Liver (tissue), 9 donors: ENCODE measurements around the gene PRIM2. TPM values are rescaled to one million over a fixed set of nuclear protein-coding genes. Genes with fewer than 3 reads are reported as not detected.

Source experiments
- DNase-seq: peaks from one replicate; pipeline ENCODE4 v3.0.0-alpha.2; 2017; ENCODE audit warnings: low spot score
- H3K27ac ChIP-seq, 2 donors: one replicate each; pipeline ENCODE4 v1.7.0; 2013; ENCODE audit warnings: inconsistent platforms in 2 of 2, low read length in 2 of 2, control low read depth in 1 of 2, low read depth in 1 of 2, mild to moderate bottlenecking in 1 of 2
- H3K27me3 ChIP-seq, 4 donors: one replicate each; pipeline versions ENCODE4 v1.6.1 to v1.7.0; 2013; ENCODE audit warnings: low read length in 3 of 4, inconsistent platforms in 1 of 4, mild to moderate bottlenecking in 1 of 4, moderate library complexity in 1 of 4; ENCODE audit not compliant: control insufficient read depth in 4 of 4, insufficient read depth in 4 of 4
- H3K36me3 ChIP-seq, 4 donors: one replicate each; pipeline versions ENCODE4 v1.6.1 to v1.7.0; 2013; ENCODE audit warnings: low read length in 3 of 4, mild to moderate bottlenecking in 3 of 4, low read depth in 1 of 4, moderate library complexity in 1 of 4; ENCODE audit not compliant: control insufficient read depth in 4 of 4, insufficient read depth in 3 of 4
- H3K4me1 ChIP-seq, 4 donors: one replicate each; pipeline versions ENCODE4 v1.6.1 to v1.7.0; 2013; ENCODE audit warnings: low read length in 3 of 4, mild to moderate bottlenecking in 3 of 4, moderate library complexity in 1 of 4; ENCODE audit not compliant: control insufficient read depth in 4 of 4, insufficient read depth in 4 of 4
- H3K4me3 ChIP-seq, 3 donors: one replicate each; pipeline versions ENCODE4 v1.6.1 to v1.7.0; 2013; ENCODE audit warnings: low read length in 3 of 3, control low read depth in 1 of 3, low read depth in 1 of 3, mild to moderate bottlenecking in 1 of 3
- H3K9ac ChIP-seq, 2 donors: one replicate each; pipeline ENCODE4 v1.7.0; 2013; ENCODE audit warnings: low read length in 2 of 2, mild to moderate bottlenecking in 2 of 2, moderate library complexity in 2 of 2, control low read depth in 1 of 2, low read depth in 1 of 2
- H3K9me3 ChIP-seq, 4 donors: one replicate each; pipeline versions ENCODE4 v1.6.1 to v1.7.0; 2013; ENCODE audit warnings: low read length in 3 of 4; ENCODE audit not compliant: control insufficient read depth in 4 of 4
- ATF3 ChIP-seq: IDR thresholded peaks from 2 replicates; pipeline ENCODE4 v1.6.1; 2016; ENCODE audit warnings: antibody characterized with exemption
- EGR1 ChIP-seq, 2 donors: IDR thresholded peaks; 2 replicates each; pipeline ENCODE4 v1.6.1; 2016 to 2018; ENCODE audit warnings: antibody characterized with exemption in 2 of 2, low read depth in 2 of 2
- FOXA1 ChIP-seq: IDR thresholded peaks from 2 replicates; pipeline ENCODE4 v1.6.1; 2016; ENCODE audit warnings: antibody characterized with exemption
- FOXA2 ChIP-seq: IDR thresholded peaks from 2 replicates; pipeline ENCODE4 v1.6.1; 2016; ENCODE audit warnings: antibody characterized with exemption
- GABPA ChIP-seq, 2 donors: IDR thresholded peaks in 1 of 2; conservative IDR thresholded peaks in 1 of 2; 2 replicates each; pipeline ENCODE4 v1.6.1; 2016; ENCODE audit warnings: antibody characterized with exemption in 2 of 2, mild to moderate bottlenecking in 1 of 2, moderate library complexity in 1 of 2
- HNF4A ChIP-seq, 2 donors: conservative IDR thresholded peaks; 2 replicates each; pipeline ENCODE4 v1.6.1; 2016; ENCODE audit warnings: antibody characterized with exemption in 2 of 2, mild to moderate bottlenecking in 2 of 2
- HNF4G ChIP-seq: IDR thresholded peaks from 2 replicates; pipeline ENCODE4 v1.6.1; 2016; ENCODE audit warnings: antibody characterized with exemption
- JUND ChIP-seq, 2 donors: IDR thresholded peaks; 2 replicates each; pipeline ENCODE4 v1.6.1; 2016; ENCODE audit warnings: antibody characterized with exemption in 2 of 2
- MAX ChIP-seq: IDR thresholded peaks from 2 replicates; pipeline ENCODE4 v1.6.1; 2016; ENCODE audit warnings: antibody characterized with exemption
- NR2F2 ChIP-seq: IDR thresholded peaks from 2 replicates; pipeline ENCODE4 v1.6.1; 2016; ENCODE audit warnings: antibody characterized with exemption
- RAD21 ChIP-seq, 2 donors: IDR thresholded peaks; 2 replicates each; pipeline ENCODE4 v1.6.1; 2016; ENCODE audit warnings: antibody characterized with exemption in 2 of 2, mild to moderate bottlenecking in 2 of 2
- REST ChIP-seq: IDR thresholded peaks from 2 replicates; pipeline ENCODE4 v1.6.1; 2016; ENCODE audit warnings: antibody characterized with exemption, mild to moderate bottlenecking
- RXRA ChIP-seq, 2 donors: IDR thresholded peaks; 2 replicates each; pipeline ENCODE4 v1.6.1; 2017 to 2018; ENCODE audit warnings: antibody characterized with exemption in 2 of 2, mild to moderate bottlenecking in 1 of 2
- SP1 ChIP-seq: IDR thresholded peaks from 2 replicates; pipeline ENCODE4 v1.6.1; 2018; ENCODE audit warnings: antibody characterized with exemption, mild to moderate bottlenecking
- TAF1 ChIP-seq: conservative IDR thresholded peaks from 2 replicates; pipeline ENCODE4 v1.6.1; 2016; ENCODE audit warnings: antibody characterized with exemption, mild to moderate bottlenecking
- WGBS: extraction: QIAGEN DNeasy Blood & Tissue Kit; methylation state at CpG from one replicate; pipeline ENCODE4 v1.1.7; 2013; 5-methylcytosine and 5-hydroxymethylcytosine counted together
- polyA plus RNA-seq, 2 donors: library from polyadenylated mRNA; stranded (reverse) in 1 of 2; unstranded in 1 of 2; fragments of 200-250 nt in 1 of 2; fragments of >200 nt in 1 of 2; fragmentation: Nextera tagmentation in 1 of 2; extraction: Ambion mirVana in 1 of 2; gene quantifications; one replicate each; pipeline versions ENCODE4 v1.2.1 to v1.2.3, GENCODE V29; 2013 to 2015
- total RNA-seq, 2 donors: library from RNA; depleted of rRNA; stranded (reverse); fragments of >200 nt; gene quantifications; one replicate each; pipeline ENCODE4 v1.2.3, GENCODE V29; 2014
- TF ChIP-seq, protein P1 (sequence below): IDR thresholded peaks from 2 replicates; pipeline ENCODE4 v1.6.1; 2016; ENCODE audit warnings: antibody characterized with exemption
- TF ChIP-seq, protein P2 (sequence below): fragments of 150-350 bp; IDR thresholded peaks from 2 replicates; pipeline ENCODE4 v1.5.1; 2017; ENCODE audit warnings: improper control_type of control experiment, low read depth, low read length; ENCODE audit not compliant: missing input control
- donor health status: healthy.
- donor health status: healthy.
- donor health status: healthy.
- donor health status: healthy.
- donor health status: healthy.

Gene PRIM2
- total and polyA plus RNA-seq, 4 donors = 1.6 to 13.0 (median 3.5) TPM

DNA sequence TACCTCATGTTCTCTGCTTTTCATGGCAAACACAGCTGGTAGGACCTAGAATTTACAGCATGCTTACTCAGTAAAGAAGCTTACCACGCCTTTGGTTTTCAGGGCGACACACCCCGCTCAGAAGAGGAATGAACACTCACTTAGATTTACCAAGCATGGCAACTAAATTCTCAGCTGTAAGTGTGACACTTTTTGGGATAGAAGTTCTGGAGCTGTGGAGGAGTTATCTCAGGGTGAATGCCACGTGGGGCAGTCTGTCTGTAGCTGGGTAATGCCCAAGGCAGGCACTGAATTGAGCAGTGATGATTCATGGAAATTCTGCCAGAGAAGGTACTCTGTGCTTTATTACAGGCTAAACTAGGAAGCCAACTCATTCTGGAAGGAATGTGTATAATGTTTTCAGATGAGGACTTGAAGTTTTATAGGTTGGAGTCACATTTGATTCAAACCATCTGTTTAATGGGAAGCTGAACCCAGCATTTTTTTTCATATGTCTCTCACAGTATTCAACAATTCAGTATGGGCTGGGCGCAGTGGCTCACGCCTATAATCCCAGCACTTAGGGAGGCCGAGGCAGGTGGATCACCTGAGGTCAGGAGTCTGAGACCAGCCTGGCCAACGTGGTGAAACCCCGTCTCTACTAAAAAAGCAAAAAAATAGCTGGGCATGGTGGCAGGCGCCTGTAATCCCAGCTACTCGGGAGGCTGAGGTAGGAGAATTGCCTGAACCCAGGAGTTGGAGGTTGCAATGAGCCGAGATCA is 3.5 kb upstream of the PRIM2 start:
- TF ChIP-seq FOXA2 = no peak
- no peak for TF ChIP-seq JUND (IDR thresholded peaks at IDR 0.05)
- no peak for DNase-seq
- no peaks in the 10 kb centered on the region for H3K9me3 ChIP-seq
- no peaks in the 10 kb centered on the region for H3K27me3 ChIP-seq
- H3K9ac ChIP-seq = no peak overlapping the region
- no peaks in the 10 kb centered on the region for H3K36me3 ChIP-seq
- 76% methylated on average over 12 of the region's 12 CpGs for WGBS
- H3K4me3 ChIP-seq = no peak overlapping the region
- peaks cover 3 to 13% (median 8%) of the 10 kb centered on the region in 4 donors for H3K4me1 ChIP-seq
- no peak overlapping the region for H3K27ac ChIP-seq

- 90% methylated on average over 1 of the region's 1 CpG for WGBS
- Histone ChIP-seq H3K9ac (no peak overlapping the region), H3K36me3 (no peaks in the 10 kb centered on the region), H3K27ac (no peak overlapping the region), H3K4me3 (no peak overlapping the region), H3K9me3 (no peaks in the 10 kb centered on the region), H3K27me3 (no peaks in the 10 kb centered on the region), H3K4me1 (peaks cover 3 to 13% (median 8%) of the 10 kb centered on the region in 4 donors)
- TF ChIP-seq JUND (IDR thresholded peaks at IDR 0.05) = no peak
- TF ChIP-seq ATF3 = no peak
- TF ChIP-seq EGR1 (IDR thresholded peaks at IDR 0.05; ENCODE audit: low read depth in 2 of 2) = no peak
- TF ChIP-seq, protein P1, sequence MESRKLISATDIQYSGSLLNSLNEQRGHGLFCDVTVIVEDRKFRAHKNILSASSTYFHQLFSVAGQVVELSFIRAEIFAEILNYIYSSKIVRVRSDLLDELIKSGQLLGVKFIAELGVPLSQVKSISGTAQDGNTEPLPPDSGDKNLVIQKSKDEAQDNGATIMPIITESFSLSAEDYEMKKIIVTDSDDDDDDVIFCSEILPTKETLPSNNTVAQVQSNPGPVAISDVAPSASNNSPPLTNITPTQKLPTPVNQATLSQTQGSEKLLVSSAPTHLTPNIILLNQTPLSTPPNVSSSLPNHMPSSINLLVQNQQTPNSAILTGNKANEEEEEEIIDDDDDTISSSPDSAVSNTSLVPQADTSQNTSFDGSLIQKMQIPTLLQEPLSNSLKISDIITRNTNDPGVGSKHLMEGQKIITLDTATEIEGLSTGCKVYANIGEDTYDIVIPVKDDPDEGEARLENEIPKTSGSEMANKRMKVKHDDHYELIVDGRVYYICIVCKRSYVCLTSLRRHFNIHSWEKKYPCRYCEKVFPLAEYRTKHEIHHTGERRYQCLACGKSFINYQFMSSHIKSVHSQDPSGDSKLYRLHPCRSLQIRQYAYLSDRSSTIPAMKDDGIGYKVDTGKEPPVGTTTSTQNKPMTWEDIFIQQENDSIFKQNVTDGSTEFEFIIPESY = no peak
- TF ChIP-seq MAX = no peak
- no peak for TF ChIP-seq HNF4A (conservative IDR thresholded peaks at IDR 0.05)
- TF ChIP-seq RAD21 (IDR thresholded peaks at IDR 0.05) = no peak
- no peak for TF ChIP-seq NR2F2
- no peak for TF ChIP-seq RXRA (IDR thresholded peaks at IDR 0.05)
- TF ChIP-seq FOXA1 = no peak
- TF ChIP-seq, protein P2, sequence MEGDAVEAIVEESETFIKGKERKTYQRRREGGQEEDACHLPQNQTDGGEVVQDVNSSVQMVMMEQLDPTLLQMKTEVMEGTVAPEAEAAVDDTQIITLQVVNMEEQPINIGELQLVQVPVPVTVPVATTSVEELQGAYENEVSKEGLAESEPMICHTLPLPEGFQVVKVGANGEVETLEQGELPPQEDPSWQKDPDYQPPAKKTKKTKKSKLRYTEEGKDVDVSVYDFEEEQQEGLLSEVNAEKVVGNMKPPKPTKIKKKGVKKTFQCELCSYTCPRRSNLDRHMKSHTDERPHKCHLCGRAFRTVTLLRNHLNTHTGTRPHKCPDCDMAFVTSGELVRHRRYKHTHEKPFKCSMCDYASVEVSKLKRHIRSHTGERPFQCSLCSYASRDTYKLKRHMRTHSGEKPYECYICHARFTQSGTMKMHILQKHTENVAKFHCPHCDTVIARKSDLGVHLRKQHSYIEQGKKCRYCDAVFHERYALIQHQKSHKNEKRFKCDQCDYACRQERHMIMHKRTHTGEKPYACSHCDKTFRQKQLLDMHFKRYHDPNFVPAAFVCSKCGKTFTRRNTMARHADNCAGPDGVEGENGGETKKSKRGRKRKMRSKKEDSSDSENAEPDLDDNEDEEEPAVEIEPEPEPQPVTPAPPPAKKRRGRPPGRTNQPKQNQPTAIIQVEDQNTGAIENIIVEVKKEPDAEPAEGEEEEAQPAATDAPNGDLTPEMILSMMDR = no peak
- no peak for TF ChIP-seq REST
- TF ChIP-seq TAF1 = no peak
- TF ChIP-seq SP1 = no peak
- TF ChIP-seq GABPA (IDR thresholded peaks at IDR 0.05 in 1 of 2, conservative IDR thresholded peaks at IDR 0.05 in 1 of 2) = no peak
- TF ChIP-seq HNF4G = no peak
- no peak for TF ChIP-seq FOXA2
- DNase-seq = no peak
Measured at GRCh38 chr6:57315111-57315510, 2.3 kb upstream of the PRIM2 start.
